Muscle of back (tissue), 13 donors: ENCODE results near the gene RECQL5. TPM values are rescaled to one million over a fixed set of nuclear protein-coding genes. Genes with fewer than 3 reads are reported as not detected.
A peak's percentile ranks its signal among the peaks of the same experiment; 100 is the strongest.

Source experiments
- DNase-seq, 3 donors: peaks; one replicate each; pipeline versions ENCODE4 v3.0.0 to v3.0.0-alpha.2; 2013
- long read RNA-seq, 9 donors: transcript quantifications; one replicate each; lab custom pipeline, GENCODE V29; 2026
- polyA plus RNA-seq, 10 donors: library from polyadenylated mRNA; unstranded; fragments of 120-200 nt; gene quantifications; one replicate each; pipeline ENCODE4 v1.2.1, GENCODE V29; 2013; ENCODE audit not compliant: insufficient read length in 10 of 10

Gene RECQL5
- 10 to 100 TPM in 9 of 10 donors, 1 to 10 TPM in 1; 9.6 to 20.9 (median 14.1) TPM for polyA plus RNA-seq
- long read RNA-seq, donor 1, result 0 reads
- long read RNA-seq, donor 2, result 0 reads
- long read RNA-seq, donor 3, result 0 reads
- long read RNA-seq, donor 4, result 0 reads
- long read RNA-seq, donor 5, partial matches to known transcripts, result 0 of 1 reads
- long read RNA-seq, donor 5, other reads (novel, unspliced or antisense), result 0 of 1 reads
- long read RNA-seq, donor 6, result 0 reads
- long read RNA-seq, donor 7, partial matches to known transcripts, result 28 of 41 reads
- long read RNA-seq, donor 7, other reads (novel, unspliced or antisense), result 13 of 41 reads
- long read RNA-seq, donor 8, partial matches to known transcripts, result 19 of 19 reads
- long read RNA-seq, donor 8, other reads (novel, unspliced or antisense), result 0 of 19 reads
- long read RNA-seq, donor 9, result 0 reads

GRCh38 chr17:75666959-75667790 is at the start of gene RECQL5, which contains the start of gene SAP30BP:
RECQL5 (minus strand) TSS chr17:75667154; CDS start chr17:75666557, 597 bp downstream.
SAP30BP (plus strand) TSS chr17:75667338; CDS start chr17:75667373, 35 bp downstream.
- DNase-seq, result peak; percentile 98 to 100 (median 99)

GRCh38 chr17:75712446-75712845 is 45.5 kb upstream of the RECQL5 start:
- DNase-seq, result no peak

- DNase-seq, result no peak
Measured at GRCh38 chr17:75707079-75707571, 40.2 kb upstream of the RECQL5 start.

GRCh38 chr17:75706042-75706728 is 39.2 kb upstream of the RECQL5 start:
- no peak for DNase-seq

GRCh38 chr17:75704963-75705875 is 38.3 kb upstream of the RECQL5 start:
- no peak for DNase-seq

- no peak for DNase-seq
Measured at GRCh38 chr17:75703591-75703990, 36.6 kb upstream of the RECQL5 start.

- no peak for DNase-seq
Measured at GRCh38 chr17:75703191-75703590, 36.2 kb upstream of the RECQL5 start.

- DNase-seq, result no peak
Measured at GRCh38 chr17:75701288-75701687, 34.3 kb upstream of the RECQL5 start.

- DNase-seq, result no peak
Measured at GRCh38 chr17:75698659-75699058, 31.7 kb upstream of the RECQL5 start.

GRCh38 chr17:75697651-75698291 is 30.8 kb upstream of the RECQL5 start:
- DNase-seq, result peak in 1 of 3 donors; percentile 43

GRCh38 chr17:75695830-75696271 is 28.9 kb upstream of the RECQL5 start:
- peak; percentile 55 to 72 (median 62) for DNase-seq

- no peak for DNase-seq
Measured at GRCh38 chr17:75695141-75695829, 28.3 kb upstream of the RECQL5 start.

- DNase-seq, result no peak
Measured at GRCh38 chr17:75694536-75694935, 27.6 kb upstream of the RECQL5 start.

- peak in 2 of 3 donors; percentile 42 to 71 for DNase-seq
Measured at GRCh38 chr17:75693500-75694481, 26.8 kb upstream of the RECQL5 start.

- DNase-seq, result no peak
Measured at GRCh38 chr17:75692976-75693375, 26.0 kb upstream of the RECQL5 start.

GRCh38 chr17:75691801-75692626 is 25.1 kb upstream of the RECQL5 start:
- DNase-seq, result no peak

- no peak for DNase-seq
Measured at GRCh38 chr17:75691371-75691791, 24.4 kb upstream of the RECQL5 start.
